GM12878 (cell line): ENCODE measurements around the gene BIVM. TPM values are rescaled to one million over a fixed set of nuclear protein-coding genes. Genes with fewer than 3 reads are reported as not detected.

Source experiments
- ATF2 ChIP-seq: IDR thresholded peaks from 2 replicates; pipeline ENCODE4 v1.6.1; 2012; ENCODE audit warnings: low read length, inconsistent platforms
- BCL3 ChIP-seq: IDR thresholded peaks from 2 replicates; pipeline ENCODE4 v1.6.1; 2011; ENCODE audit warnings: borderline replicate concordance, low read depth, mild to moderate bottlenecking, moderate library complexity, low read length; ENCODE audit not compliant: insufficient read depth, poor library complexity, severe bottlenecking
- DPF2 ChIP-seq: fragments of 450-650 bp; IDR thresholded peaks from 2 replicates; pipeline ENCODE4 v1.6.1; 2017; ENCODE audit warnings: mild to moderate bottlenecking
- EZH2 ChIP-seq: IDR thresholded peaks from 2 replicates; pipeline ENCODE4 v1.6.1; 2012; ENCODE audit warnings: low read depth, mild to moderate bottlenecking, control low read depth, inconsistent platforms, low read length, borderline replicate concordance; ENCODE audit not compliant: control insufficient read depth
- FOXM1 ChIP-seq: IDR thresholded peaks from 2 replicates; pipeline ENCODE4 v1.6.1; 2012; ENCODE audit warnings: low read depth, mild to moderate bottlenecking, inconsistent platforms, low read length, moderate library complexity
- IKZF2 ChIP-seq, 2 experiments: fragments of 450-650 bp; IDR thresholded peaks; 2 replicates each; pipeline ENCODE4 v1.6.1; 2017; ENCODE audit warnings: mild to moderate bottlenecking in 2 of 2, moderate library complexity in 2 of 2
- IRF5 ChIP-seq: fragments of 450-650 bp; IDR thresholded peaks from 2 replicates; pipeline ENCODE4 v1.6.1; 2017; ENCODE audit warnings: borderline replicate concordance
- NR2C2 ChIP-seq: IDR thresholded peaks from 2 replicates; pipeline ENCODE4 v1.6.1; 2011; ENCODE audit warnings: borderline replicate concordance, low read depth; ENCODE audit not compliant: control insufficient read depth, insufficient read length
- RCOR1 ChIP-seq: conservative IDR thresholded peaks from 2 replicates; pipeline ENCODE4 v1.6.1; 2012; ENCODE audit warnings: low read depth, low read length, improper control_type of control experiment
- REST ChIP-seq: IDR thresholded peaks from 2 replicates; pipeline ENCODE4 v1.6.1; 2012; ENCODE audit warnings: mild to moderate bottlenecking, low read depth, low read length
- SMC3 ChIP-seq: IDR thresholded peaks from 2 replicates; pipeline ENCODE4 v1.6.1; 2011; ENCODE audit warnings: low read length, improper control_type of control experiment, borderline replicate concordance
- SP1 ChIP-seq: IDR thresholded peaks from one replicate; pipeline ENCODE4 v1.6.1; 2011; ENCODE audit warnings: low read depth, low read length
- TCF12 ChIP-seq: IDR thresholded peaks from 2 replicates; pipeline ENCODE4 v1.6.1; 2011; ENCODE audit warnings: low read depth, mild to moderate bottlenecking, low read length
- ZNF217 ChIP-seq: fragments of 450-650 bp; IDR thresholded peaks from 2 replicates; pipeline ENCODE4 v1.6.1; 2017; ENCODE audit warnings: antibody characterized with exemption, mild to moderate bottlenecking
- ZNF592 ChIP-seq: fragments of 450-650 bp; IDR thresholded peaks from 2 replicates; pipeline ENCODE4 v1.6.1; 2017; ENCODE audit warnings: mild to moderate bottlenecking, moderate library complexity
- ZZZ3 ChIP-seq: IDR thresholded peaks from 2 replicates; pipeline ENCODE4 v1.6.1; 2011; ENCODE audit warnings: low read depth; ENCODE audit not compliant: control insufficient read depth, insufficient read length
- polyA plus RNA-seq, 11 experiments: library from polyadenylated mRNA; depleted of rRNA in 4 of 11; unstranded in 6 of 11; stranded (reverse) in 5 of 11; fragments of >200 nt; fragmentation: Nextera tagmentation in 4 of 11; fragmentation: Illumina TruSeq in 1 of 11; extraction: Ambion mirVana in 4 of 11; extraction: Trizol in 1 of 11; gene quantifications; 1 replicate in 1 of 11; 2 replicates in 10 of 11; pipeline versions ENCODE4 v1.2.1 to v1.2.3, GENCODE V29; 2011 to 2016; ENCODE audit warnings: inconsistent platforms in 2 of 11, missing spikeins in 2 of 11, low read depth in 1 of 11
- total RNA-seq, 4 experiments: library from RNA; depleted of rRNA in 3 of 4; stranded (reverse); fragments of >200 nt in 3 of 4; fragmentation: Illumina TruSeq in 1 of 4; extraction: Trizol in 1 of 4; gene quantifications; 2 replicates each; pipeline versions ENCODE4 v1.2.1 to v1.2.3, GENCODE V29; 2013 to 2021

BIVM gene
- total and polyA plus RNA-seq, 10 of the 15 experiments (the other 5 are each of a cell fraction or from before 2014, with no cell fraction given), result 3.4 to 20.1 (median 14.1) TPM

GRCh38 chr13:102800145-102801041 is 1.5 kb downstream of the BIVM start (continued):
- TF ChIP-seq BCL3, result peak; percentile 12
- TF ChIP-seq ZNF217, result peak; percentile 68; the same call in 1 of the 2 replicates
- TF ChIP-seq DPF2, result peak; percentile 81; the same call in 1 of the 2 replicates
- TF ChIP-seq TCF12, result peak; percentile 27; the same call in 1 of the 2 replicates
- TF ChIP-seq IKZF2 (IDR thresholded peaks at IDR 0.05), result peak; percentile 16 to 35; a peak in 1 of 4 replicates
- TF ChIP-seq SMC3, result peak; percentile 51; the same call in 1 of the 2 replicates
- no peak for TF ChIP-seq ATF2
- TF ChIP-seq FOXM1, result no peak
- no peak for TF ChIP-seq RCOR1
- TF ChIP-seq IRF5, result no peak
- TF ChIP-seq NR2C2, result no peak
- peak; percentile 68; the same call in 1 of the 2 replicates for TF ChIP-seq ZNF592
- 0 out of 2 replicates have a peak, but pooled peaks have one; percentile 21 for TF ChIP-seq REST
- TF ChIP-seq SP1, result no peak
- no peak for TF ChIP-seq ZZZ3
- no peak for TF ChIP-seq EZH2
